K562 (cell line): ENCODE results near the gene SLC5A2. TPM values are rescaled to one million over a fixed set of nuclear protein-coding genes. Genes with fewer than 3 reads are reported as not detected.

Experiments used
- CEBPG ChIP-seq, 3 experiments: fragments of 200-800 bp in 1 of 3; sonication (Bioruptor generic) in 1 of 3; sonication (generic) in 1 of 3; formaldehyde crosslinking in 1 of 3; IDR thresholded peaks in 2 of 3; conservative IDR thresholded peaks in 1 of 3; 2 replicates each; pipeline versions ENCODE4 v1.6.1 to v1.8.0; 2016 to 2022; ENCODE audit warnings: missing compliant biosample characterization in 2 of 3, missing genetic modification characterization in 2 of 3, mild to moderate bottlenecking in 1 of 3, missing genetic modification reagents in 1 of 3
- CXXC5 ChIP-seq: fragments of 250-450 bp; sonication (Bioruptor Pico); IDR thresholded peaks from 2 replicates; pipeline ENCODE4 v1.8.0; 2022; ENCODE audit warnings: inconsistent platforms, mild to moderate bottlenecking, moderate library complexity
- KAT2B ChIP-seq: IDR thresholded peaks from one replicate; pipeline ENCODE4 v1.6.1; 2012; ENCODE audit warnings: low read depth, mild to moderate bottlenecking, control low read depth, inconsistent platforms, low read length, moderate library complexity
- L3MBTL2 ChIP-seq: fragments of 450-650 bp; IDR thresholded peaks from 2 replicates; pipeline ENCODE4 v1.6.1; 2016; ENCODE audit warnings: mild to moderate bottlenecking, moderate library complexity
- MTA1 ChIP-seq: fragments of 450-650 bp; IDR thresholded peaks from 2 replicates; pipeline ENCODE4 v1.6.1; 2017; ENCODE audit warnings: borderline replicate concordance
- RBM22 ChIP-seq: fragments of 200-400 bp; formaldehyde crosslinking; IDR thresholded peaks from 2 replicates; pipeline ENCODE4 v1.6.1; 2018; ENCODE audit warnings: low read length, low read depth; ENCODE audit not compliant: poor library complexity, severe bottlenecking
- ZFX ChIP-seq: sonication (generic); formaldehyde crosslinking; IDR thresholded peaks from 2 replicates; pipeline ENCODE4 v1.8.0; 2022; ENCODE audit warnings: mild to moderate bottlenecking, missing genetic modification reagents, moderate library complexity
- ZNF436 ChIP-seq: fragments of 250-450, 450-650 bp; sonication (Bioruptor Pico); formaldehyde crosslinking; IDR thresholded peaks from 2 replicates; pipeline ENCODE4 v1.7.0; 2020; ENCODE audit warnings: mild to moderate bottlenecking
- ZSCAN32 ChIP-seq: fragments of 450-650 bp; formaldehyde crosslinking; IDR thresholded peaks from 2 replicates; pipeline ENCODE4 v1.4.0; 2020; ENCODE audit warnings: mild to moderate bottlenecking, moderate library complexity
- polyA plus RNA-seq, 8 experiments: library from polyadenylated mRNA; depleted of rRNA in 4 of 8; stranded (reverse) in 5 of 8; unstranded in 3 of 8; fragments of >200 nt; fragmentation: Nextera tagmentation in 2 of 8; fragmentation: Illumina TruSeq in 1 of 8; extraction: Ambion mirVana in 2 of 8; extraction: Trizol in 1 of 8; gene quantifications; 2 replicates each; pipeline versions ENCODE4 v1.2.1 to v1.2.3, GENCODE V29; 2011 to 2014; ENCODE audit warnings: inconsistent platforms in 1 of 8, missing spikeins in 1 of 8
- total RNA-seq, 7 experiments: library from RNA; depleted of rRNA in 6 of 7; stranded (reverse); fragments of >200 nt in 6 of 7; fragmentation: Illumina TruSeq in 2 of 7; extraction: Trizol in 2 of 7; gene quantifications; 2 replicates each; pipeline versions ENCODE4 v1.2.1 to v1.2.3, GENCODE V29; 2011 to 2021; ENCODE audit warnings: low replicate concordance in 1 of 7
- TF ChIP-seq, protein P1 (sequence below): fragments of 250-450 bp; sonication (Bioruptor Pico); IDR thresholded peaks from 2 replicates; pipeline ENCODE4 v1.9.0; 2021; ENCODE audit warnings: mild to moderate bottlenecking, inconsistent platforms
- TF ChIP-seq, protein P2 (sequence below): sonication (generic); IDR thresholded peaks from 2 replicates; pipeline ENCODE4 v1.6.1; 2016
- TF ChIP-seq, protein P3 (sequence below): IDR thresholded peaks from 3 replicates; pipeline ENCODE4 v1.6.1; 2011; ENCODE audit warnings: borderline replicate concordance, mild to moderate bottlenecking, moderate library complexity; ENCODE audit not compliant: insufficient read length; ENCODE audit errors: extremely low read depth
- TF ChIP-seq, protein P4 (sequence below): fragments of 450-650 bp; formaldehyde crosslinking; IDR thresholded peaks from 2 replicates; pipeline ENCODE4 v1.4.0; 2022; ENCODE audit warnings: missing genetic modification characterization
- TF ChIP-seq, protein P5 (sequence below): fragments of 450-650 bp; formaldehyde crosslinking; IDR thresholded peaks from 2 replicates; pipeline ENCODE4 v1.4.0; 2020; ENCODE audit warnings: mild to moderate bottlenecking, moderate library complexity
- TF ChIP-seq, protein P6 (sequence below): fragments of 250-450 bp; sonication (Bioruptor Pico); IDR thresholded peaks from 2 replicates; pipeline ENCODE4 v1.4.0; 2020; ENCODE audit warnings: mild to moderate bottlenecking

SLC5A2 gene
- total and polyA plus RNA-seq, 9 of the 15 experiments (the other 6 are each of a cell fraction or from before 2014, with no cell fraction given): 0.07 to 2.7 (median 2.2) TPM; not detected in 6

DNA sequence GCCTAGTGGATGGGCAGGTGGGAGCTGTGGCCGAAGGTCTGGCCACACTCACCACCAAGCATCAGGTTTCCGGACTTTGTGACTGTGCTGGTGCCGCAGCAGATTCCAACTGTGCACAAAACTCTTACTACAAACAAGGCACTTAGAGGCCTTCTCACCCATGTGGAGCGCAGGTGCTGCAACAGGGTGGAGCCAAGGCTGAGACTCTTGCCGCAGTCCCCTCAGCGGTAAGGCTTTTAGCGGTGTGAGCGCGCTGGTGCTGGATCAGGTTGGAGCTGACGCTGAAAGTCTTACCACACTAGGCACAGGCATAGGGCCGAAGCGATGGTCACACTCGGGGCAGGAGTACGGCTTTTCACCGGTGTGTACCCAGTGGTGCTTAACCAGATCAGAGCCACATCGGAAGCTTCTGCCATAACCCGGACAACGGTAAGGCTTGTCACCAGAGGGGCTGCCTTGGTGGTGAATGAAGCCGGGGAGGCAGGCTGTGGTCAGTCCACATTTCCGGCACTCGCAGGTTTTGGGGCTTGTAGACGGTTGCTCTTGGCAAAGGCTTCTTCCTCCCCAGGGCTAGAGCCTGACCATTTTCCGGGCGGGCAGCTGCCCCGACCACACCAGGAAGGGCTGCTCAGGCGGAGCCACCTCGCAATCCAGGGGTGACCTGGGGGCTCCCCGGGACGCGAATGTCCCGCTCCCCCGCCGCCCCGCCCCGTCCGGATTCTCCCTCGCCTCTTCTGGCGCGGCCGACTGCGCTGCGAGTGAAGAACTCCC, 24.7 kb upstream of the SLC5A2 start (continued):
- TF ChIP-seq, protein P1, sequence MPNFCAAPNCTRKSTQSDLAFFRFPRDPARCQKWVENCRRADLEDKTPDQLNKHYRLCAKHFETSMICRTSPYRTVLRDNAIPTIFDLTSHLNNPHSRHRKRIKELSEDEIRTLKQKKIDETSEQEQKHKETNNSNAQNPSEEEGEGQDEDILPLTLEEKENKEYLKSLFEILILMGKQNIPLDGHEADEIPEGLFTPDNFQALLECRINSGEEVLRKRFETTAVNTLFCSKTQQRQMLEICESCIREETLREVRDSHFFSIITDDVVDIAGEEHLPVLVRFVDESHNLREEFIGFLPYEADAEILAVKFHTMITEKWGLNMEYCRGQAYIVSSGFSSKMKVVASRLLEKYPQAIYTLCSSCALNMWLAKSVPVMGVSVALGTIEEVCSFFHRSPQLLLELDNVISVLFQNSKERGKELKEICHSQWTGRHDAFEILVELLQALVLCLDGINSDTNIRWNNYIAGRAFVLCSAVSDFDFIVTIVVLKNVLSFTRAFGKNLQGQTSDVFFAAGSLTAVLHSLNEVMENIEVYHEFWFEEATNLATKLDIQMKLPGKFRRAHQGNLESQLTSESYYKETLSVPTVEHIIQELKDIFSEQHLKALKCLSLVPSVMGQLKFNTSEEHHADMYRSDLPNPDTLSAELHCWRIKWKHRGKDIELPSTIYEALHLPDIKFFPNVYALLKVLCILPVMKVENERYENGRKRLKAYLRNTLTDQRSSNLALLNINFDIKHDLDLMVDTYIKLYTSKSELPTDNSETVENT (CRISPR knock-in tag): peak; percentile 12; the same call in 1 of the 2 replicates
- TF ChIP-seq ZNF436 (CRISPR knock-in tag) (no peak), RBM22 (no peak), CEBPG (CRISPR knock-in tag; IDR thresholded peaks at IDR 0.05) (peak; percentile 26; the same call in 1 of the 2 replicates), CEBPG (tag; conservative IDR thresholded peaks at IDR 0.05 in 1 of 2, IDR thresholded peaks at IDR 0.05 in 1 of 2) (no peak), KAT2B (no peak), L3MBTL2 (peak; percentile 70), ZFX (CRISPR knock-in tag) (no peak; the same call in 1 of the 2 replicates), MTA1 (no peak), CXXC5 (peak; percentile 25), ZSCAN32 (CRISPR knock-in tag) (no peak)
- TF ChIP-seq, protein P2, sequence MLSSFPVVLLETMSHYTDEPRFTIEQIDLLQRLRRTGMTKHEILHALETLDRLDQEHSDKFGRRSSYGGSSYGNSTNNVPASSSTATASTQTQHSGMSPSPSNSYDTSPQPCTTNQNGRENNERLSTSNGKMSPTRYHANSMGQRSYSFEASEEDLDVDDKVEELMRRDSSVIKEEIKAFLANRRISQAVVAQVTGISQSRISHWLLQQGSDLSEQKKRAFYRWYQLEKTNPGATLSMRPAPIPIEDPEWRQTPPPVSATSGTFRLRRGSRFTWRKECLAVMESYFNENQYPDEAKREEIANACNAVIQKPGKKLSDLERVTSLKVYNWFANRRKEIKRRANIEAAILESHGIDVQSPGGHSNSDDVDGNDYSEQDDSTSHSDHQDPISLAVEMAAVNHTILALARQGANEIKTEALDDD: no peak
- TF ChIP-seq, protein P3, sequence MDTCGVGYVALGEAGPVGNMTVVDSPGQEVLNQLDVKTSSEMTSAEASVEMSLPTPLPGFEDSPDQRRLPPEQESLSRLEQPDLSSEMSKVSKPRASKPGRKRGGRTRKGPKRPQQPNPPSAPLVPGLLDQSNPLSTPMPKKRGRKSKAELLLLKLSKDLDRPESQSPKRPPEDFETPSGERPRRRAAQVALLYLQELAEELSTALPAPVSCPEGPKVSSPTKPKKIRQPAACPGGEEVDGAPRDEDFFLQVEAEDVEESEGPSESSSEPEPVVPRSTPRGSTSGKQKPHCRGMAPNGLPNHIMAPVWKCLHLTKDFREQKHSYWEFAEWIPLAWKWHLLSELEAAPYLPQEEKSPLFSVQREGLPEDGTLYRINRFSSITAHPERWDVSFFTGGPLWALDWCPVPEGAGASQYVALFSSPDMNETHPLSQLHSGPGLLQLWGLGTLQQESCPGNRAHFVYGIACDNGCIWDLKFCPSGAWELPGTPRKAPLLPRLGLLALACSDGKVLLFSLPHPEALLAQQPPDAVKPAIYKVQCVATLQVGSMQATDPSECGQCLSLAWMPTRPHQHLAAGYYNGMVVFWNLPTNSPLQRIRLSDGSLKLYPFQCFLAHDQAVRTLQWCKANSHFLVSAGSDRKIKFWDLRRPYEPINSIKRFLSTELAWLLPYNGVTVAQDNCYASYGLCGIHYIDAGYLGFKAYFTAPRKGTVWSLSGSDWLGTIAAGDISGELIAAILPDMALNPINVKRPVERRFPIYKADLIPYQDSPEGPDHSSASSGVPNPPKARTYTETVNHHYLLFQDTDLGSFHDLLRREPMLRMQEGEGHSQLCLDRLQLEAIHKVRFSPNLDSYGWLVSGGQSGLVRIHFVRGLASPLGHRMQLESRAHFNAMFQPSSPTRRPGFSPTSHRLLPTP: no peak
- TF ChIP-seq, protein P4, sequence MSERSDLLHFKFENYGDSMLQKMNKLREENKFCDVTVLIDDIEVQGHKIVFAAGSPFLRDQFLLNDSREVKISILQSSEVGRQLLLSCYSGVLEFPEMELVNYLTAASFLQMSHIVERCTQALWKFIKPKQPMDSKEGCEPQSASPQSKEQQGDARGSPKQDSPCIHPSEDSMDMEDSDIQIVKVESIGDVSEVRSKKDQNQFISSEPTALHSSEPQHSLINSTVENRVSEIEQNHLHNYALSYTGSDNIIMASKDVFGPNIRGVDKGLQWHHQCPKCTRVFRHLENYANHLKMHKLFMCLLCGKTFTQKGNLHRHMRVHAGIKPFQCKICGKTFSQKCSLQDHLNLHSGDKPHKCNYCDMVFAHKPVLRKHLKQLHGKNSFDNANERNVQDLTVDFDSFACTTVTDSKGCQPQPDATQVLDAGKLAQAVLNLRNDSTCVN: no peak
- TF ChIP-seq, protein P5, sequence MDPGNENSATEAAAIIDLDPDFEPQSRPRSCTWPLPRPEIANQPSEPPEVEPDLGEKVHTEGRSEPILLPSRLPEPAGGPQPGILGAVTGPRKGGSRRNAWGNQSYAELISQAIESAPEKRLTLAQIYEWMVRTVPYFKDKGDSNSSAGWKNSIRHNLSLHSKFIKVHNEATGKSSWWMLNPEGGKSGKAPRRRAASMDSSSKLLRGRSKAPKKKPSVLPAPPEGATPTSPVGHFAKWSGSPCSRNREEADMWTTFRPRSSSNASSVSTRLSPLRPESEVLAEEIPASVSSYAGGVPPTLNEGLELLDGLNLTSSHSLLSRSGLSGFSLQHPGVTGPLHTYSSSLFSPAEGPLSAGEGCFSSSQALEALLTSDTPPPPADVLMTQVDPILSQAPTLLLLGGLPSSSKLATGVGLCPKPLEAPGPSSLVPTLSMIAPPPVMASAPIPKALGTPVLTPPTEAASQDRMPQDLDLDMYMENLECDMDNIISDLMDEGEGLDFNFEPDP (CRISPR knock-in tag): no peak
- TF ChIP-seq, protein P6, sequence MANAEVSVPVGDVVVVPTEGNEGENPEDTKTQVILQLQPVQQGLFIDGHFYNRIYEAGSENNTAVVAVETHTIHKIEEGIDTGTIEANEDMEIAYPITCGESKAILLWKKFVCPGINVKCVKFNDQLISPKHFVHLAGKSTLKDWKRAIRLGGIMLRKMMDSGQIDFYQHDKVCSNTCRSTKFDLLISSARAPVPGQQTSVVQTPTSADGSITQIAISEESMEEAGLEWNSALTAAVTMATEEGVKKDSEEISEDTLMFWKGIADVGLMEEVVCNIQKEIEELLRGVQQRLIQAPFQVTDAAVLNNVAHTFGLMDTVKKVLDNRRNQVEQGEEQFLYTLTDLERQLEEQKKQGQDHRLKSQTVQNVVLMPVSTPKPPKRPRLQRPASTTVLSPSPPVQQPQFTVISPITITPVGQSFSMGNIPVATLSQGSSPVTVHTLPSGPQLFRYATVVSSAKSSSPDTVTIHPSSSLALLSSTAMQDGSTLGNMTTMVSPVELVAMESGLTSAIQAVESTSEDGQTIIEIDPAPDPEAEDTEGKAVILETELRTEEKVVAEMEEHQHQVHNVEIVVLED (CRISPR knock-in tag): no peak
